HuH-7 (cell line): ENCODE data around the gene BRCA2.

Experiments
- DNase-seq: peaks from one replicate; pipeline ENCODE4 v3.0.0; 2011; ENCODE audit warnings: low spot score

Gene BRCA2

GRCh38 chr13:32315238-32316027 is at the start of gene BRCA2, which contains the start of gene ZAR1L:
Gene BRCA2, plus strand, starts transcription at chr13:32315508. Its CDS starts 953 bp downstream, at chr13:32316461.
Gene ZAR1L, minus strand, starts transcription at chr13:32315363. Its CDS starts 3,438 bp downstream, at chr13:32311925.
- DNase-seq, result peak; percentile 67

- DNase-seq, result no peak
Measured at GRCh38 chr13:32265726-32266125, 49.6 kb upstream of the BRCA2 start.

GRCh38 chr13:32266130-32266529 is 49.2 kb upstream of the BRCA2 start:
- DNase-seq, result no peak

- peak; percentile 78 for DNase-seq
Measured at GRCh38 chr13:32267836-32268439, 47.4 kb upstream of the BRCA2 start.

GRCh38 chr13:32272021-32272683 is 43.2 kb upstream of the BRCA2 start:
- no peak for DNase-seq

- DNase-seq, result no peak
Measured at GRCh38 chr13:32277839-32278238, 37.5 kb upstream of the BRCA2 start.

GRCh38 chr13:32278426-32278825 is 36.9 kb upstream of the BRCA2 start:
- DNase-seq, result no peak

- no peak for DNase-seq
Measured at GRCh38 chr13:32281096-32281495, 34.2 kb upstream of the BRCA2 start.

- no peak for DNase-seq
Measured at GRCh38 chr13:32282096-32282711, 33.1 kb upstream of the BRCA2 start.

GRCh38 chr13:32284927-32285632 is 30.2 kb upstream of the BRCA2 start:
- no peak for DNase-seq

- no peak for DNase-seq
Measured at GRCh38 chr13:32285633-32285965, 29.7 kb upstream of the BRCA2 start.

GRCh38 chr13:32297206-32297605 is 18.1 kb upstream of the BRCA2 start:
- no peak for DNase-seq

GRCh38 chr13:32298695-32299094 is 16.6 kb upstream of the BRCA2 start:
- no peak for DNase-seq

- DNase-seq, result no peak
Measured at GRCh38 chr13:32299893-32300292, 15.4 kb upstream of the BRCA2 start.

- no peak for DNase-seq
Measured at GRCh38 chr13:32300406-32300805, 14.9 kb upstream of the BRCA2 start.

GRCh38 chr13:32300920-32301319 is 14.4 kb upstream of the BRCA2 start:
- no peak for DNase-seq

GRCh38 chr13:32302461-32302860 is 12.8 kb upstream of the BRCA2 start:
- DNase-seq, result no peak

GRCh38 chr13:32305646-32306045 is 9.7 kb upstream of the BRCA2 start:
- no peak for DNase-seq

- DNase-seq, result peak; percentile 17
Measured at GRCh38 chr13:32309312-32310133, 5.8 kb upstream of the BRCA2 start.

GRCh38 chr13:32310134-32310706 is 5.1 kb upstream of the BRCA2 start:
- peak; percentile 21 for DNase-seq
